IPS DF 4.7 (cell line): ENCODE results near the gene COL4A5.

Experiments used
- DNase-seq: peaks from one replicate; pipeline ENCODE4 v3.0.0-alpha.2; 2013; ENCODE audit warnings: low spot score; ENCODE audit errors: extremely low read depth

COL4A5 gene

GRCh38 chrX:108740299-108740774 lies 300.7 kb downstream of the COL4A5 start:
- DNase-seq, result no peak
